GM18861 (cell line): ENCODE results near the gene PLD3.
"Not testable (repeated sequence)": the region's sequence is repeated elsewhere in the genome, so short reads cannot be mapped to it uniquely, and the experiment has no call there.

ENCODE experiments used
- ATAC-seq: cut with Tn5 transposase; IDR thresholded peaks from one replicate; pipeline ENCODE4 v1.9.1; 2021; ENCODE audit not compliant: unreplicated experiment

PLD3 gene

DNA sequence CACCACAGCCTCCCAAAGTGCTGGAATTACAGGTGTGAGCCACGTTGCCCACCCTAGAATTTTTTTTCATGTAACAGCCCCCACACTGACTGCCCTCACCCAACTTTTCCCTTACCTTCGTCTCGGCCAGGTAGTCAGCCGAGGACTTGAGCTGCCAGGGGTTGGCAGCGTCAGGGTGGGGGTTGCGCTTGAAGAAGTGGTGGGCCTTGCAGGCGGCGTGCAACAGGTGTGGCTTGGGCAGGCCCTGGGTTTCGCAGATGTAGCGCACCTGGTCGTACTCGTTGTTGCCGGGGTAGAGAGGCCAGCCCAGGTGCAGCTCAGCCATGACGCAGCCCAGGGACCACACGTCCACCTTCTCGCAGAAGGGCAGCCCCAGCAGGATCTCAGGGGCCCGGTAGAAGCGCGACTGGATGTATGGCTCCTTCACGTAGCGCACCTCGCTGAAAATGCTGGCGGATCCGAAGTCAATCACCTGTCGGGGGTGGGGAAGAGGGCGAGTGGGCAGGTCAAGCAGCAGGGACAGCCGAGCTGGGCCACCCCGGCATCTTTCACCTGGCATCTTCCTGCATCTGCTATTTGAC, 35.3 kb downstream of the PLD3 start:
- no peak for ATAC-seq

DNA sequence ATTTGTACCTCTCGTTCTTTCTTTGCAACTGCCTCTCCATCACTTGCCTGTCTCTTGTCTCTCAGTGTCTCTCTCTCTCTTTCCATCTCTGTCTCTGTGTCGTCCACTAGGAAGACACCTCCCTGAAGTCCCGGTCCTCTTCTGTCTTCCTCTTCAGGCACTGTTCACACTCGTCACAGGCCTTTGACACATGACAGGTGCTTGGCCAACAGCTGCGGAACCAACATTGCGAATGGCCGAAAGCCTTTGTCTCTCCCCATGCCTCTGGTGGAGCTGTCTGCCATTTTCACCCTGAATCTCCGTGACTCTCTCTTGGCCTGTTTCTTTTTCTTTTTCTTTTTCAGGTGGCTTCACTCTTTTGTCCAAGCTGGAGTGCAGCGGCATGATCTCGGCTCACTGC, 38.7 kb downstream of the PLD3 start:
- ATAC-seq = no peak

DNA sequence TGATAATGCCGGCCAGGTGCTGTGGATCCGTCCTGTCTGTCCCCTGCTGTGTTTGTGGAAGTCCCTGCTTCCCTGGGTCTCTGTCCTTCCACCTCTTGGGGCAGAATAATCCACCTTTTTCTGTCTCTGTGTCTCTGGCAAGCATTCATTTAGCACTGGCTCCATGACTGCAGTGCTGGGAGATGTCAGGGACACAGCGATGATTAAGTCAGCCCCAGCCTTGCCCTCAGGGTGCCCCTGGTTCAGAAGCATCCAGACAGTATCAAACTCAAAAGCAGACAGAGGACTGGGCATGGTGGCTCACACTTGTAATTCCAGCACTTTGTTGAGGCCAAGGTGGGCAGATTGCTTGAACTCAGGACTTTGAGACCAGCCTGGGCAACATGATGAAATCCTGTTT, 40.0 kb downstream of the PLD3 start:
- ATAC-seq = no peak

DNA sequence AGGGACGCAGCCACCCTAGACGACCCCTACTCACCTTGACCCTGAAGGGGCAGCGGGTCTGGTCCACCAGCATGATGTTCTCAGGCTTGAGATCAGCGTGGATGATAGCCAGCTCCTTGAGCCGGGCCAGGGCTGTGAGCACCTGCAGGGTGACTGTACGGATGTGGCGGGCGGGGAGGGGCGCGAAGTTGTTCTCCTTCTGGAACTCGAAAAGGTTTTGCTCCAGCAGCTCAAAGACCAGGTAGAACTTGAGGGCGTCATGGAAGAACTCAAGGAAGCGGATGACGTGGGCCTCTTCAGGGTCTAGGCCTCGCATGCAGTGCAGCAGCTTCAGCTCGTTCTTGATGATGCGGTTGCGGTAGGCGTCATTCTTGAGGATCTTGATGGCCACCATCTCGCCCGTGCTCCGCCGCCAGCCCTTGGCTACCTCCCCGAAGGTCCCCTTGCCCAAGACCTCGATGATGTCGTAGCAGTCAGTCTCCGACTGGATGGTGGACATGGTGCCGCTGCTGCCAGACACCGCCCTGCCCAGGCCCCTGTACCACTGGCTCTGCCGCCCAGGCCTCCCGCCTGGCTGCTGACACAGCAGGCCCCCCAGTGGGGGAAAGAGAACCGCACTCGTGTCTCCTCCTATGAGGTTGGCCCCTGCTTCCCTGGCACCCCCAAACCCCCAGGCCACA, 41.0 kb downstream of the PLD3 start:
- ATAC-seq = no peak

DNA sequence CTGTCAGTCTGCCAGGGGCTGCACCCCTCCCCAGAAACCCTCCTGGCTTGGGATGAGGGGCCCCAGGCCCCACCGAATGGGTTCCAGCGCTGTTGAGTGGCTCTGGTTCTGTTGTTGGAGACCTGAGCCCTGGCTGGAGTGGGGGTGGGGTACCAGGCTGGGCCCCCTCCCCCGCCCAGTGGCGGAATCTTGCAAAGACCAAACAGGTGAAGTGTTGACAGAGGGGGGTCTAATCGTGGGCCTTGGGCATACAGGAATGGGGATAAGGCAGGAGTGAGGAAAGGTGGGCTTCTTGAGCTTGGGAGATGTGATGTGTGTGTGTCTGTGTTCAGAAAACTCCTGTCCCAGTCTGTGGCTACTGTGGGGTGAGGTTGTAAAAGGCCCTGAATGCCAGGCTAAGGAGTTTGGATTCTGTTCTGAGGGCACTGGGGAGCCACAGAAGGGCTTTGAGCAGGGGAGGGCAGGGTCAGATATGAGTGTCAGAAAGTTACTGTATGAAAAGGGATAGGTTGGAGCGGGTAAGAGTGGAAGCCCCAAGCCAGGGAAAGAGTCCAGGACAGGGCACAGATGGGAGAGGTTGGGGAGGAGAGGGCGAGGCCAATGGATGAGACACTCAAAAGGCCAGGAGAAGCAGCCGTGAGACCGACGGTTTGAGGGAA, 41.7 kb downstream of the PLD3 start, which contains the start of gene HIPK4:
Gene HIPK4 (minus strand): TSS at position 98 of the 659 bp plus-strand sequence. CDS start 279 bp downstream, outside the sequence.
- no peak for ATAC-seq

DNA sequence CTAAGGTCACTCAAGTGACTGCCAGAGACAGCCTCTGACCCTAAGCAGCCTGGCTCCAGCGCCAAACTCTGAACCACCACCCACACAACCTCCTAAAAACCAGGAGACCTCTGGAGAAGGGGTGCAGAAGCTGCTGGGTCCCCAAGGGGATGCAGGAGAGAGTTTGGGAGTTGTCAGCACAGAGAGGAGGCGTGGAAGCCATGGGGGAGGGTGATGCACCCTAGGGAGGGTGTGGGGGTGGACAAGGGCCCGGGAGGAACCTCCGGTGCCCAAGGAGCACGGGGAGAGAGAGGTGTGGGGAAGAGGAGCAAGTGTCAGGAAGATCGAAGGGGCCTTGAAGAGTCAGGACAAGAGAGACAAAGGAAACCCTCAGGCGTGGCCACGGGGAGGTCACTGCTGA, 43.6 kb downstream of the PLD3 start:
- ATAC-seq = no peak

DNA sequence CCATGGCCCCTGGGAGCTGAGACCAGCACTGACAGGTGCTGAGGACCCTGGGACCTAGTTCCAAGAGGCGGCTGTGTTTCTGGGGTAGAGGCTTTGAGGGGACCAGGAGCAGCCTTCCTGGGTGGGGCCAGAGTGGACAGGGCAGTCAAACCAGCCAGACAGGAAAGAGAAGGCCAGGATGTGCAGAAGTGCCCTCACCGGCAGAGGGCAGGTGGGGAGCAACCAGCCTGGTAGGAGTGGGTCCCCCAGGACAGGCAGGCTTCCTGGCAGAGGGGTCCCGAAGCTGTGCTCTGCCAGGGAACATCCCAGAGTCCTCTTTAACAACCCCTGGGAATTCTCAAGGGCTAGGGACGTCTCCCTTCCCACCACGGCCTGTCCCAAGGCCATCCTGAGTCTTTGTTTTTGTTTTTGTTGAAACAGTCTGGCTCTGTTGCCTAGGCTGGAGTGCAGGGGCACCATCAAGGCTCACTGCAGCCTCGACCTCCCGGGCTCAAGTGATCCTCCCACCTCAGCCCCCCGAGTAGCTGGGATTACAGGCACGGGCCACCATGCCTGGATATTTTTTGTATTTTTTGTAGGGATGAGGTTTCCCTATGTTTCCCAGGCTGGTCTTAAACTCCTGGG, 44.5 kb downstream of the PLD3 start:
- no peak for ATAC-seq

DNA sequence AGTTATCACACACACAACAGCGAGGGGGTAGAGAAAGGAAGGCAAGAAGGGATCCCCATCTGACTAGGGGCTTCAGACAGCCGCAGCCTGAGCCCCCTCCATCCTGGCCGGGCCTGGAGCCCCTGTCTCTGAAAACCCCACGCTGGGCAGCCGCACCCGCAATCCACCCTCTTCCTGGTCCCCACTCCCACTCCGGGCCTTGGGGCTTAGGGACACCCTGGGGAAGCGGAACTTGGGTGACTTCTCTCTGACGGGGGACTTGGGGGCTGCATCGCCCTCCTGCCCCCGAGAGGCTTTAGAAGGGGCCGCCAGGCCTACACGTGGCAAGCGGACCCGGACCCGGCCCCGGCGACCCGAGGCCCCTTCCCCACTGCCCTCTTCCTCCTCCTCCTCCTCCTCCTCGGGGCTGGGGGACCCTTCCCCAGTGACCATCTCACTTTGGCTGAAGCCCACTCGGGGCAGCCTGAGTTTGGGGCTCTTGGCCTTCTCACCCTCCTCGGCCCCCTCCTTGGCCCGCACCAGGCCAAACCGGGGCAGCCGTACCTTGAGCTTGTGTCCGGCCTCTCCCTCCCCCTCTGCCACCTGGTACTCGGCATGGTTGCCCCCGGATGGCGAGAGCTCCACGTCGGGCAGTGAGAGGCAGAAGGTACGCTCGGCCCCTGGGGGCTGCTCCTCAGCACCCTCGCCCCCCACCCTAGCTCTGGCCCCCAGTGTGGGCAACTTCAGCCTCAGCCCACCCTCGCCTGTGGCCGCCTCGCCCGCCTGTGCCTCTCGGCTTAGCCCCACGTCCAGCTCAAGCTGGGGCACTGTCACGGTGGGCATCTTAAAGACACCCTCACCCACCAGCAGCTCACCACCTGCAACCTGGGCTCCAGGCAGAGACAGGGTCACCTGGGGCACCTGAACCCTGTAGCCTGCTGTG, 45.7 kb downstream of the PLD3 start:
- no peak for ATAC-seq

DNA sequence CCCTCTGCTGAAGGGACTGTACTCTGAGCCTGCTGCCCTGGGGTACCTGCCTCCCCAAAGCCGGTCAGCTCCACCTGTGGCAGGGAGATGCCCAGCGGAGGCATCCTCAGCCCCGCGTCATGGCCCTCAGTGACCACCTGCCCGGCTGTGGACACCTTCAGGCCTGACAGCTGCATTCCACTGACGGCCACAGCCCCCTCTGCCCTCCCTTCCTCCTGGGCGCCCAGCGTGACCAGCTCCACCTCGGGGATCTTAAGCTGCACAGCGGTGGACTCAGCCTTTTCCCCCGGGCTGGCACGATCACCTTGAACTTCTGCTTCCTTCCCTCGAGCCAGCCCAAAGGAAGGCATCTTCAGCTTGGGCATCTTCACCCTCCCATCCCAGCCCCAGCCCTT, 46.3 kb downstream of the PLD3 start:
- ATAC-seq = no peak

DNA sequence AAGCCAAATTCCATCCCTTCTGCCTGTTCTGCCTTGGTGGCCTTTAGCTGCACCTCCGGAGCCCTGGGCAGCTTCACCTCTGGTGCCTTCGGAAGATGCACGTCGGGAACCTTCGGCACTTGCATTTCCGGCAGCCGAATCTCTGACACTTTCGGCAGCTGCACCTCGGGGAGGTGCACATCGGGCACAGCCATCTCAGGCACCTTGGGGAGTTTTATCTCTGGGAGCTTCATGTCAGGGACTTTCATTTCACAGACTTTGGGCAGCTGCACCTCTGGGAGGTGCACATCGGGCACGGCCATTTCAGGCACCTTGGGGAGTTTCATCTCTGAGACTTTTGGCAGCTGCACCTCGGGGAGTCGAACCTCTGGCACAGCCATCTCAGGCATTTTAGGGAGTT, 47.5 kb downstream of the PLD3 start:
- ATAC-seq = no peak

DNA sequence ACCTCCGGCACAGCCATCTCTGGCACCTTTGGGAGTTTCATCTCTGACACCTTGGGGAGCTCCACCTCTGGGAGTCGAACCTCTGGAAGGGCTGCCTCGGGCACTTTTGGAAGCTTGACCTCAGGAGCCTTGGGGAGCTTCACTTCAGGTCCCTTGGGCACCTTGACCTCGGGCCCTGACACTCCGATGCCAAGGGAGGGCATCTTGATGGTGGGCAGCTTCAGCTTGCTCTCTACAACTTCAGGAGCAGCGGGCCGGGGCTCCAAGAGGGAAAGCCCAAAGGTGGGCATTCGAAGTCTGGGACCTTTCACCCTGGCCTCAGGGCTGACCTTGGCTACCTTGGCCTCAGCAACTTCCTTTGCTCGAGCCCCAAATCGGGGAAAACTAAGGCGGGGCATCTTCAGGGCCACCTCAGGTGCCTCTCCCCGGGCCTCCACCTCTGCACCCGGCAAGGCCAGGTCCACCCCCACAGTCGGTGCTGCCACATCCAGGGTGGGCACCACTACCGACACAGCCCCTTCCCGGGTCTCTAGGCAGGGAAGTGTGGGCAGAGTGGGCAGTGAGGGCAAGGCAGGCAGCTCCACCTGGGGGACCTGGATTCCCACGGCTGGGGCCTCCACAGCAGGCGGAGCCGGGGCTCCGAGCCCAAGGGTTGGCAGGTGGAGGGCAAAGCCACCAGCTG, 48.5 kb downstream of the PLD3 start:
- ATAC-seq = no peak

DNA sequence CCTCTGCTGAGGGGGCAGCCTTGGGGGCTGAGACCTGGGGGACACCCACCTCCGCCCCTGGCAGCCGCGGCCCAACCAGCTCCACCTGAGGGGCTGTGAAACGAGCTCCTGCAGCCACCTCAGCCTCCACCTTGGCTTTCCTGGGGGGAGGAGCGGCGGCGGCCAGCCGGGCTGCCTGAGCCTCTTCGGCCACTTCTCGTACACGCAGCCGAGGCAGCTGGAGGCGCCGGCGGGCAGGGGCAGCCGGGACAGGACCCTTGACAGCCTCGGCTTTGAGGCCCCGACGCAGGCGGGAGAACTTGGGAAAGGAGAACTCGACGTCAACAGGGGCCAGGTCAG, 49.0 kb downstream of the PLD3 start:
- ATAC-seq = no peak

DNA sequence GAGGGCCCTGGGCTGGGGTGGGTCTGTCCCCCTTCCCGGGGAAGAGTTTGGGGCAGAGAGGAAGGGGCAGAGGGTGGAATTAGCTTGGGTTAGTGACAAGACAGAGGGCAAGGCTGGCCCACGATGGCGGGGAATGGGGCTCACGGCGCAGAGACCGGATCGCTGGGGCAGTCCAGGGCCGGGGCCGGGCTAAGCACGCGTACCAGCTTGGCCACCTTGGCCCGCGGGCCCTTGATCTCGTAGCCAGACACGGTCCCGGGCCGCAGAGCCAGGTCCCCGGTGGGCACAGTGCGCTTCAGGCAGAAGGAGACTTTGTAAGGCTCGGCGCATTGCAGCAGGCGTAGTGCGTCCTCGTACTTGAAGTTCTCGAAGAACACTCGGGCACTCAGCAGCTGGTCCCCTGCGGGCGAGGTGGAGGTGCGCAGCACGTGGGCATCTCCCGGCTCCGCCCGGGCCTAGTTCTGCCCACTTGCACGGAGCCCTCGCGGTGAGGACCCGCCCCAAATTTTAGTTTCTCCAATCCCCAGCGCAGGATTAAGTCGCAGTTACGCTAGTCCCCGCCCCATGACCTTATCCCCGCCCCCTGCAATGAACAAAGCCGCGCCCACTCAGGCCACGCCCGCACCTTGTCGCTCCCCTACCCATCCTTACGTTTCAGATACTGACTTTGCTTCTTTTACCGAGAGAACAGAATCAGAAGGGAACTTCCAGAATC, 50.1 kb downstream of the PLD3 start:
- ATAC-seq = no peak

DNA sequence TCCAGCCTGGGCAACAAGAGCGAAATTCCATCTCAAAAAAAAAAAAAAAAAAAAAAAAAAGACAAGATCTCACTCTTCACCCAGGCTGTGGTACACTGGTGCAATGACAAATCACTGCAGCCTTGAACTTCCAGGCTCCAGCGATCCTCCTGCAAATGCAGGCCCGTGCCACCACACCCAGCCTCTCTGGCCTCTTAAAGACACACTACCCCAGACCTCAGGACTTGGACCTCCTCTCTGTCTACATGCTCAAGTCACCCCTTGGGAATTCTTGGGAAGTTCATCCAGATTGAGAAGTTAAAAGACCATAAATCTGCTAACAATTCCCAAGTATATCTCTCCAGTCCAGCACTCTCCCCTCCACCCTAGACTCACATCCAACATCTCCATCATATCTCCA, 52.1 kb downstream of the PLD3 start:
- ATAC-seq = no peak

DNA sequence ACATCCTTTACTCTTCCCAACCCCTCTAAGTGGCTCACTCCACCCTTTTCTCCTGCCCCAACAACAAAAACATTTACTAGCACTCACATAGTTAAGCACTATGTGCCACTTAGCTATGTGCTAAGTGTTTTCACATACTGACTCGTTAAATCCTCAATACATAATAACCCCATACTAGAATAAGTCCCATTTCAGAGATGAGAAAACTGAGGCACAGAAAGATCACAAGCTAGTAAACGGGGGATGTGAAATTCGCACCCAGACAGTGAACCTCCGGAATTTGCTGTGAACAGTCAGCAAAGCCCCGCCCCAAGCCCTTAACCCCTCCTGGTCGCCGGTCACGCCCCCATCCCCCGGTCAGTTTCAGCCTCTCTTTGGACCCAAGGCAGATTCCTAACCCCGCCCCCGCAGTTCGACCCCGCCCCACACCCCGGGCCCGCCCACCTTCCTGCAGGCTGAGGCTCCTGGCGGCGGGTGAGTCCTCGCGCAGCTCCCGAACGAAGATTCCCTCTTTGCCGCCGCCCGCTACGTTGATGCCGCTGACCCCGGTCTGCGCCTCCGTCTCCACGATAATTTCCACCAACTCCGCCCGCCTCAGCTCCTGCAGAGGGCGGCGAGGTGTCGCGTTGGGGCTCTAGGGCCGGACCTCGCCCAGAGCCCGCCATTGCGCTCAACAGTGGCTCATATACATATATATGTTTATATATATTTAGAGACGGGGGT, 54.9 kb downstream of the PLD3 start:
- ATAC-seq = no peak

DNA sequence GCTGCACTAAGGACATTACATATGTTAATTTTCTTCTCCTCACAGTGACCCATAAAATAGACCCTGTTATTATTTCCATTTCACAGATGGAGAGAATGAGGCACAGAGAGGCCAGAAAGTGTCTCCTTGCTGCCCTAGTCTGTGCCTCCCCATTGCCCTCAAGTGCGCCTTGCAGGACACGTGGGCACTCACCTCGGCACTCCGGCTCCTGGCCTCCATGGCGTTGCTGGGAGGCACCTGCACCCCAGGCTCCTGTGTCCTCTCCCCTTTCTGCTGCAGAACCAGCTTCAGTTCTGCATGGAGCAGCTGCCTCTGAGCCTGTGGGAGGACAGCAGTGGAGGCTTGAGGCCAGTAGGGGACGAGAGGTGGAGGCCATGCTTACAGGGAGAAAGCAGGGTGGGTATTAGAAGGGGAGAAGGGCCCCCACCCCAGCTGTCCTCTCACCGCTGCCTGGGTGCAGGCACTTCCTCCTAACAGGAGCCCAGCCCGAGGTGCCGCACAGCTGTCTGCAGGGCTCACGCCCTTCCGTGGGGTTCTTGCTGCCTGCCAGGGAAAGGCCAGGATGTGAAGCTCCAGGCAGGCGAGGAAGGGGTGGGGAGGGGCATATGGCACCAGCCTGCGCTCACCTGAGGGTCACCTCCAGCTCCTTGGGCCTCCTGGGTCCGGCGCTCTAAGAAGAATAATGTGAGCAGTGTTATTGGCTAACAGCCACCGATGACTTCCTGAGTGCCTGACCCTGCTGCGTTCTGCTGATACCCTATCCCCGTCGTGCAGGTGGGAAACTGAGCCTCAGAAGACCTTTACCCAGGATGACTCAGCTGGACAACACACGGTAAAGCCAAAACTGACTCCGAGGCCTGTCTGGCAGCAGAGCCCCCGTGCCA, 59.5 kb downstream of the PLD3 start:
- no peak for ATAC-seq

DNA sequence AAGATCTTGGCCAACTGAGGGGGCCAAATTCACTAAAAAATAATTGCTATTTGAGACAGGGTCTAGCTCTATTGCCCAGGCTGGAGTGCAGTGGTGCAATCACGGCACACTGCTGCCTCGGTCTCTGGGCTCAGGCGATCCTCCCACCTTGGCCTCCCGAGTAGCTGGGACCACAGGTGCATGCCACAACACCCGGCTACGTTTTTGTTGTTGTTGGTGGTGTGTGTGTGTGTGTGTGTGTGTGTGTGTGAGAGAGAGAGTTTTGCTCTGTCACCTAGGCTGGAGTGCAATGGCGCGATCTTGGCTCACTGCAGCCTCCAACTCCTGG, 60.1 kb downstream of the PLD3 start:
- not testable (repeated sequence) for ATAC-seq

DNA sequence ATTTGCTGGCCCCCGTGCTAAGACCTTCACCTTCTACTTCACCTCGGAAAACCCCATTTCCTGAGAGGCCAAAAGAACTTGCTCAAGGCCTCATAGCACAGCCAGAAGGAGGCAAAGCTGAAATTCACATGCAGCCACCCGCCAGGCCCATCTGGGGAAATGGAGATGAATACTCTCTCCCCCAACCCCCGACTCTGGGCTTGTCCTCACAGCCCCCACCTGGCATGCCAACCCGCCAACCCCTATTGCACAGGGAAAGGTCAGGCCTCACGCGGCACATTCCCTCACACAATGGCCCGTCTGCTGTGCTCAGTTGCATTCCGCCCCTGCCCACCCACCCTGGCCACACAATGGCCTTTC, 61.5 kb downstream of the PLD3 start:
- ATAC-seq = no peak
